NCI-H524 (cell line): ENCODE measurements around the gene INTS15.
"Not testable (repeated sequence)": the region's sequence is repeated elsewhere in the genome, so short reads cannot be mapped to it uniquely, and the experiment has no call there.

ENCODE experiments used
- DNase-seq, 2 experiments: peaks; one replicate each; lab custom pipeline; 2025; lab: John Stamatoyannopoulos, UW

The INTS15 gene

DNA sequence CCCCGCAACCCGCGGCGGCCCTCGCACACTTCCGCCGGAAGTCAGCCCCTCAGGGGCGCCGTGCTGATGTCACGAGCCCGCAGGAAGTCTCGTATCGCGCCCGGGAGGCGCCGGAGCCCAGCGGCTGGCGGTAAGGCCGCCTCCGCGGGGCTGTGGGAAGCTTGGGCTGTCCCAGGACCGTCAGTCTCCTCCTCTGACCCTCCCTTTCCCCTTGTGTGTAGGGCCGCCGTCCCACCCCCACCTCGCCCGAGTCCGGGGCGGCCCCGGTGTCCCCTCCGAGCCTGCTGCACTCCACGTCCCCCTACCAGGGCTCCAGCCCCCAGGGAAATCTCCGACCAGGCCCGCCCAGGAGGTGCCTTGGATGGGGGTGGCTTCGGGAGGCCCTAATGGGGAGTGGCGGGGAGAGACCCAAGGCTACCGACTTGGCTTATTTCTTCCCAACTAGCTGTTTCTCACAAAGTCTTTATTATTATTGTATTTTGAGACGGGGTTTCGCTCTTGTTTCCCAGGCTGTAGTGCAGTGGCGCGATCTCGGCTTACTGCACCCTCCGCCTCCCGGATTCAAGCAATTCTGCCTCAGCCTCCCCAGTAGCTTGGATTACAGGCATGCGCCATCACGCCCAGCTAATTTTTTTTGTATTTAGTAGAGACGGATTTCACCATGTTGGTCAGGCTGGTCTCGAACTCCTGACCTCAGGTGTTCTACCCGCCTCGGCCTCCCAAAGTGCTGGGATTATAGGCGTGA, 12.3 kb upstream of the INTS15 start, which contains the start of gene ZDHHC4:
ZDHHC4 (plus strand) TSS at position 86 of the 745 bp plus-strand sequence. CDS start 3,108 bp downstream, outside the sequence.
- peak; percentile 44 to 85 for DNase-seq

DNA sequence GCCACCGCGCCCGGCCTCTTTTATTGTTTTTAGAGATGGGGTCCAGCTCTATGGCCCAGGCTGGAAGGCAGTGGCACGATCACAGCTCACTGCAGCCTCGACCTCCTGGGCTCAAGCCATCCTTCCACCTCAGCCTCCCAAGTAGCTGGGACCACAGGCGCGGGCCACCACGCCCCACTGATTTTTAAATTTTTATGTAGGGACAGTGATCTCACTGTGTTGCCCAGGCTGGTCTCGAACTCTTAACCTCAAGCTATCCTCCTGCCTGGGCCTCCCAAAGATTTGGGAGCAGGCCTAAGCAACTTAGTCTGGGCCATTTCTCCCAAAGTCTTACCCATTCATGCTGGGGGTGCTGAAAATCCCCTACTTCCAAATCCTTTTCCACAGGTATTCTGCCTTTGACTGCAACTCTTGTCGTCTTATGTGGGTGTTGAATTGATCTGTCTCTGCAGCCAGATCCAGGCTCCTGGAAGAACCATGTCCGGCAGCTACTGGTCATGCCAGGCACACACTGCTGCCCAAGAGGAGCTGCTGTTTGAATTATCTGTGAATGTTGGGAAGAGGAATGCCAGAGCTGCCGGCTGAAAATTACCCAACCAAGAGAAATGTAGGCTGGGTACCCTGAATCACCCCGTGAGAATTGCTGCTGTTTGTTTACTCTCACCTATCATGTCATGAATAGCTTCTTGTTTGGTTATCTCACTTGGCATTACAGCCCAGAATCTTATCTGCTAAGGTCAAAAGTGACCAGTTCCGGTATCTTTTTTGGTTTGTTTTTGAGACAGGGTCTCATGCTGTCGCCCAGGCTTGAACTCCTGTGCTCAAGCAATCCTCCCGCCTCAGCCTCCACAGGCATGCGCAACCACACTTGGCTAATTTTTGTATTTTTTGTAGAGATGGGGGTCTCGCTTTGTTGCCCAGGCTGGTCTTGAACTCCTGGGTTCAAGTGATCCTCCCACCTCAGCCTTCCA, 11.4 kb upstream of the INTS15 start:
- DNase-seq = no peak

DNA sequence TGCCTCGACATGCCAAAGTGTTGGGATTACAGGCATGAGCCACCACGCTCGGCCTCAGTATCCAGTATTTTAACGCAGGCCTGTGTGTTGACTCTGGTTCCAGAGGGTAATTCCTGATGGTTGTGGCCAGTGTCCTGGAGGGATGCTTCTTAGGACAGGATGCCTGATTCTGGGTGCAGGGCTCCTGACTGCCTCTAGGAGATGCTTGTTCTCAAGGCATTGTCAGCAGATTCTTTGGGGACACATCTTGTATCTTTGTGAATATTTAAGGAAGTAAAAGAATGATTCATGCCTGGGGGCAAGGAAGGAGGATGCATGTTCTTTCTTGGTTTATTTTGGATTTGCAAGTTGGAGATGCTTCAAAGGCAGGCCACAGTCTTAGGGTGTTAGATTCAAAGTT, 10.4 kb upstream of the INTS15 start:
- no peak for DNase-seq

DNA sequence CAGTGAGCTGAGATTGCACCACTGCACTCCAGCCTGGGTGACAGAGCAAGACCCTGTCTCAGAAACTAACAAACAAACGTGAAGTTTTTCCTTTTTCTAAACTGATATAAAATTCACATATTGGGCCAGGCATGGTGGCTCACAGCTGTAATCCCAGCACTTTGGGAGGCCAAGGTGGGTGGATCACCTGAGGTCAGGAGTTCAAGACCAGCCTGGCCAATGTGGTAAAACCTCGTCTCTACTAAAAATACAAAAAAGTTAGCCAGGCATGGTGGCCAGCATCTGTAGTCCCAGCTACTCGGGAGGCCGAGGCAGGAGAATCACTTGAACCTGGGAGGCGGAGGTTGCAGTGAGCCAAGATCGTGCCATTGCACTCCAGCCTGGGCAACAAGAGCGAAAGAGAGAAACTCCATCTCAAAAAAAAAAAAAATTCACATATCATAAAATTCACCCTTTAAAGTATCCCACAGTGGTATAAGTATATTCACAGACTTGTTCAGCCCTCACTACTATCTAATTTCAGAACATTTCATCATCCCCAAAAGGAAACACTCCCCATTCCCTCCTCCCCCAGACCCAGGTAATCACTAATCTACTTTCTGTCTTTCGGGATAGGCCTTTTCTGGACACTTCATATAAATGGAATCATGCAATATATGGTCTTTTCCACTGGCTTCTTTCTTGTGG, 3.9 kb upstream of the INTS15 start:
- DNase-seq = not testable (repeated sequence)

DNA sequence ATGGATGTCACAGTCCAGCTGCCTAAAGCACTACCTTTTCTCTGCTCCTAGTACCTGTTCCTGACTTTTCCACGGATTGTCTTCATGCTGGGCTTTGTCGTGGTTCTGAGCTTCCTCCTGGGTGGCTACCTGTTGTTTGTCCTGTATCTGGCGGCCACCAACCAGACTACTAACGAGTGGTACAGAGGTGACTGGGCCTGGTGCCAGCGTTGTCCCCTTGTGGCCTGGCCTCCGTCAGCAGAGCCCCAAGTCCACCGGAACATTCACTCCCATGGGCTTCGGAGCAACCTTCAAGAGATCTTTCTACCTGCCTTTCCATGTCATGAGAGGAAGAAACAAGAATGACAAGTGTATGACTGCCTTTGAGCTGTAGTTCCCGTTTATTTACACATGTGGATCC, 1.3 kb upstream of the INTS15 start:
- DNase-seq = no peak

DNA sequence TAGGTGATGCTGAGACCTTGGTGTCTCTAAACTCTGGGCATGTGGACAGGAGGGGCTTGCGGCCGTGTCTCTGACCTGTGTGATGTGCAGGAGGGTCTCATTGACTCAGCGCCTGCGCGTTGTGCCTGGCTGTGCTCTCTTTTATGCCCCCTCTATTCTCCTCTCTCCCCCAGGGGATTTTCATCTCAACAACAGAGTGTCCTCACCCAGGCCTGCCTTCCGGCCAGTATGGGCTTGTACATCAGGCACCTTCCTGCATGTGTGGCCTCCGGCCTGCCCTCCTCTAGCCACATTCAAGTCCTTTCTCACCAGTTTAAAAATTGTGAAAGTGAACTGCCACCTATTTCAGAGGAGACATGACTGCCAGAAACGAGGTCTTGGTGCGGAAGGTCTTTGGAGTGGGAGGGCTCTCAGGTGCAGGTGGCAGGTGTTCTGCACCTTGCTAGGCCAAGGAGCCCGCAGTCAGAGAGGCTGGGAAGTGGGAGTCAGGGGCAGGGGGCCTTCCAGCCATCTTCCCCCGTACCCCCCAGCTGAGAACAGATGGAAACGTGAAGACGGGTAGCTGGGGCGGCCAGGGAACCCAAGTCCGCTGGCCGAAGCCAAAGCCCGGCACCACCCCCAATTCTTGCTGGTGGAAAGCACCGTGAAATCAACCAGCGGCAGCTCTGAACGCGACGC, 531 bp upstream of the INTS15 start:
- no peak for DNase-seq

DNA sequence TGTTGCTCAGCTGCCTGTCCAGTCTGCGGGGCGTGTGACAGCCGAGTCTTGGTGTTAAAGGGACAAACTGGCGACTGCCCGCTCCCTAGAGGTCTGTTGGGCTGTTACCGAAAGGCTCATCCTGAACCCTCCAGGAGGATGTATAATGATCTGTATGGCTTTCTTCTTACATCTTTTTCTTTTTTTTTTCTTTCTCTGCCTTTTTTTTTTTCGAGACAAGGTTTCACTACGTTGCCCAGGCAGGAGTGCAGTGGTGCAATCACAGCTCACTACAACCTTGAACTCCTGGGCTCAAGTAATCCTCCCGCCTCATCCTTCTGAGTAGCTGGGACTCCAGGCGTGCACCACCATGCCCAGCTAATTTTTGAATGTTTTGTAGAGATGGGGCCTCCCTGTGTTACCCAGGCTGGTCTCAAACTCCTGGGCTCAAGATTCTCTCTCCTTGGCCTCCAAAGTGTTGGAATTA, 857 bp downstream of the INTS15 start:
- DNase-seq = no peak

DNA sequence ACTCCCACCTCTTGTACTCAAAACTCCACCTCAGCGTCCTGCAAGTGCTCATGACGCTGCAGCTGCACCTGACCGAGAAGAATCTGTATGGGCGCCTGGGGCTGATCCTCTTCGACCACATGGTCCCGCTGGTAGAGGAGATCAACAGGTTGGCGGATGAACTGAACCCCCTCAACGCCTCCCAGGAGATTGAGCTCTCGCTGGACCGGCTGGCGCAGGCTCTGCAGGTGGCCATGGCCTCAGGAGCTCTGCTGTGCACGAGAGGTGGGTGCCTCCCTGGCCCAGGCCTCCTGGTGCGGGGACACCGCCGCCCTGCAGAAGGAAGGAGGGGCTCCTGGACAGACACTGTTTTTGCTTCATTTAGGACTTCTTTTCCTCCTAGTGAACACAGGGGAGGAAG, 10.3 kb downstream of the INTS15 start:
- DNase-seq = no peak

DNA sequence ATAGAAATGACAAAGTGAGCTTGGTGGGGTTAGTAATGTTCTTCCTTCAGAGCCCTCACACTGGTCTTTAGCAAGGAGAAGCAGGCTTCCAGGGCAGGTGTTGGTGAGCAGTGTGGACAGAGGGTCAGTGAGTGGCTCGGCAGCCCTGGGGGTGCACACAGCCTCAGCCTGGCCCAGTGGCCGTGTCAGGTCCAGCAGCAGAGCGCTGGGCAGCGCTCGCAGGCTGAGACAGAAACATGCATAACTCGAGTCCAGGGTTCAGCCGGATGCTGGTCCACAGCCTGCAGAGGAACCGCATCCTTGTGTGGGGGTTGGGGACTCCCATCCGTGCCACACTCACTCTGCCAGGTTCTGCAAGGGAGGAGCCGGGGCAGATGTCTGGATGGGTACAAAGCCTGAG, 14.6 kb downstream of the INTS15 start:
- no peak for DNase-seq

DNA sequence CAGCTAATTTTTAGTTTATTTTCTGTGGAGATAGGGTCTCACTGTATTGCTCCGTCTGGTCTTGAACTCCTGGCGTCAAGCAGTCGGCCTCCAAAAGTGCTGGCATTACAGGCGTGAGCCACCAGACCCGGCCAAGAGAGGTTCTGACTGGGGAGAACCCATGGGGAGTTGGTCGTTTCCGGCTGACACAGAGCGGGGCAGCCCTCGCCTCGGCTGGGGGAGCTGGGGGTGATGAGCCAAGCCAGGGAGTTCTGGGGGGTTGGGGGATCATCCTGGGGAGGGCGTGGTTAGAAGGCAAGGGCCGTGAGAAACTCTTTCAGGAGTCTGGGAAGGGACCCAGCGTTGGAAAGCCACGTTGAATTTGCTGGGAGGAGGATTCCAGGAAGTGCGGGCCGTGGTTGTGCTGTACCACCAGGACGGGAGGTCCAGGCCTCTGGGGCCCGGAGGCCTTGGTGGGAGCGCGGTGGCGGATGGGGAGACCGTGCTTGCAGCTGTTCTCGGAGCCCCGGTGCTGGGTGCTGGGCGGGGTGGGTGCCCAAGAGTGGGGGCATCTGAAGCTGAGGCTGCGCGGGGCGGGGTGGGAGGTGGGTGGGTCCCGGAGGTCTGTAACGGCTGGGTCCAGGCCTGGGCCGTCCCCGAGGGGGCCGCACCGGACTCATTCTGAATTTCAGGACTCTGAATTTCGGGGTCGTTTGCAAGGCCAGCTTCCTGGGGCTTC, 17.2 kb downstream of the INTS15 start:
- no peak for DNase-seq

DNA sequence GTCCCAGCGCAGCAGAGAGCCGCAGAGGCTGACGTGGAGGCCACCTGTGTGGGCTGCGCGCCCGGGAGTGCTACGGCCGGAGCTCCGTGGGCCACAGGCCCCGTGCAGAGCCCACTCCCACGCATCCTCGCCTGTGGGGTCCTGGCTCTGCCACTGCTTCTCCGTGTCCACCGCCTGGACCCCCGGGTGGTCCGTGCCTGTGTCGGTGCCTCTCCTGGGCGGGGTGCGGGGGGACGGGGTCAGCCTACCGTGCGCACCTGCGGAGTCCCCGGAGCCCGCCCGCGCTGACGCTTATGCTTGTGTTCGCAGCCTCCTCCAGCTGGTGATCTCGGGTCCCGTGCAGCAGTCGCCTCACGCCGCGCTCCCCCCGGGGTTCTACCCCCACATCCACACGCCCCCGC, 17.8 kb downstream of the INTS15 start:
- DNase-seq = no peak

DNA sequence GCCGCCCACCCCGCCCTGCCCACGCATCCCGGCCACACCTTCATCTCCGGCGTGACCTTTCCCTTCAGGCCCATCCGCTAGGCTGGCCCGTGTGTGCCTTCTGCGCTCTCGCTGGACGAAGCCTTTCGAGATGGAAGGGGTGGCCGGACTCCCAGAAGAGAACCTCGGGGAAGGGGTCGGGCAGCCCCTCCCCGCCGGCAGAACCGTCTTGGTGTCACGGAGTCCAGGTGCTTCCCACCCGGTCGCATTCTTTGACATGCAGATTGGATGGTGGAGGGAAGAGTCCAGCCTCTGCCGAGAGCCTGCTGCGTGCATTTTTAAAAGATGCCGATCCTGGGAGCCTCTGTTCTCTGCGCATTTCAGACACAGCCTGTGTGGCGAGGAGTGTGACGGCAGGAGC, 18.3 kb downstream of the INTS15 start:
- no peak for DNase-seq

DNA sequence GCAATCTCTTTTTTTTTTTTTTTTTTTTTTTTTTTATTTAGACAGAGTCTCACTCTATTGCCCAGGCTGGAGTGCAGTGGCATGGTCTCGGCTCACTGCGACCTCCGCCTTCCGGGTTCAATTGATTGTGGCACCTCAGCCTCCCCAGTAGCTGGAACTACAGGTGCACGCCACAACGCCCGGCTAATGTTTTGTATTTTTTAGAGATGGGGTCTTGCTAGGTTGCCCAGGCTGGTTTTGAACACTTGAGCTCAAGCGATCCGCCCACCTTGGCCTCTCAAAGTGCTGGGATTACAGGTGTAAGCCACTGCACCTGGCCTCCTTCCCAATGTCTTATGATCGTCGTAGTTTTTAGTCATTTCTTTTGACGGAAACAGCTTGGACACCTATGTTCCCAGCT, 19.0 kb downstream of the INTS15 start:
- no peak for DNase-seq

DNA sequence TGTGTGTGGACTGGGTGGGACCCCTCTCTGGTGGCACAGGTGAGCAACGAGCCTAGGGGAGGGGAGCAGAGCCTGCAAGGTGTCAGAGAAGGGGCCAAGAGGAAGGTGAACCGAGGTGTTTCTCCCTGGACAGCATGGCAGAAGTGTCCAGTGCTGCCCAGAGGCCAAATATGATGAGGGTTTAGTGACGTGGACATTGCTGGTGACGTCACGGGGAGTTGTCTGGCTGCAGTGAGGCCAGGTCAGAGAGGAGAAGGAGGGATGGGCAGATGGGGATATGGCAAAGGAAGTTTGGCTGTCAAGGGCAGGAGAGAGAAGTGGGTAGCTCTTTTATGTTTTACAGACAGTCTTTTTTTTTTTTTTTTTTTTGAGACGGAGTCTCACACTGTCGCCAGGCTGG, 23.0 kb downstream of the INTS15 start:
- no peak for DNase-seq

DNA sequence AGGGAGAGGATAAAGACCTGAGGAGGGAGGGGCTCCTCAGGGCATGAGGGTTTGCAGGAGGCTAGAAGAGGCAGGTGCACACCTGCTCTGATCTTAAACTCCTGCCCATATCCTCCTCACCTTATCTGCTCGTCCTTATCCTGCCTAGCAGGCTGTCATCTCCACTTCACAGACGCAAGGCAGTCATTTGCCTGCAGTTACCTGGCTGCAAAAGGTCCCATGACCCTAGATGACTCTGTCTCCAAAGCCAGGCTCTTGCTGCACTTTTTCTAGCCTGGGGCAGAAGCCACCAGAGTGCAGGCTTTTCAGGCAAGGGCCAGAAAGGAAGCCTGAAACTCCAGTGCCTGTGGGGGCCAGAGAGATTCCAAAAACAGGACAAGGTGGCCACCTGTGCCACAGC, 23.9 kb downstream of the INTS15 start:
- no peak for DNase-seq

DNA sequence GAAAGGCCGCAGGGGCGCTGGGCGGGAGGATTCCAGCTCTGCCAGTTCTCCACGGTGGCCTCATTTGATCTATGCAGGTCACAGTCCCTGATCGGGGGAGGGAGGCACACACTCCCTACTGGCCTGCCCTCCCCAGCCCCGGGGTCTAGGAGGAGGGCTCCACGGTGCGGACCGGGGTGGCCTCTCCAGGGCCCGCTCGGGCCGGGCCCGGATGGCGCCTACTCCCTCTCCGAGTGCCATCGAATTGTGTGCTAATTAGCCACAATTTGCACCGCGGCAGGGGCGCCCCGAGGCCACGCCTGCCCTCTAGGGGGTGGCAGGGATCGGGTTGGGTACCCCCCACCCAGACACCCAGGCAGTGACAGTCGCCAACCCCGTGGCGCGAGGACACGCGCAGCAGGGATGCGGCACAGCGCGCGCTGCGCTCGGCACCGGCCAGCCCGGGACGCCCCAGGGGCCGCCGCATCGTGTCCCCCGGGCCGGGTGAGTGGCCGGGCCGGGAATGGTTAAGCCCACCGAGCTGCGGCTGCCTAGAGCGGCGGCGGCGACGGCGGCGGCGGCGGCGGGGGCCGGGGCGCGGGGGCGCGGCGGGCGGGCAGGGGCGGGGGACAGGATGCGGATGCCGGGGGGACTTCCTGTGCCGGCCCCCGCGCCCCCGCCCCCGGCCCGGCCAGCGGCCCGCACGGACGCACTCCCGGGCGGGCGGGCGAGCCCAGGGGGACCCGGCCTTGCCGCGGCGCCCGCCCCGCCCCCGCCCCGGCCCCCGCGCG, 25.3 kb downstream of the INTS15 start, which contains the start of gene ZNF853:
ZNF853 (plus strand) TSS at position 658 of the 770 bp plus-strand sequence. CDS start 565 bp downstream, outside the sequence.
- peak in 1 of 2 experiments; percentile 31 for DNase-seq

DNA sequence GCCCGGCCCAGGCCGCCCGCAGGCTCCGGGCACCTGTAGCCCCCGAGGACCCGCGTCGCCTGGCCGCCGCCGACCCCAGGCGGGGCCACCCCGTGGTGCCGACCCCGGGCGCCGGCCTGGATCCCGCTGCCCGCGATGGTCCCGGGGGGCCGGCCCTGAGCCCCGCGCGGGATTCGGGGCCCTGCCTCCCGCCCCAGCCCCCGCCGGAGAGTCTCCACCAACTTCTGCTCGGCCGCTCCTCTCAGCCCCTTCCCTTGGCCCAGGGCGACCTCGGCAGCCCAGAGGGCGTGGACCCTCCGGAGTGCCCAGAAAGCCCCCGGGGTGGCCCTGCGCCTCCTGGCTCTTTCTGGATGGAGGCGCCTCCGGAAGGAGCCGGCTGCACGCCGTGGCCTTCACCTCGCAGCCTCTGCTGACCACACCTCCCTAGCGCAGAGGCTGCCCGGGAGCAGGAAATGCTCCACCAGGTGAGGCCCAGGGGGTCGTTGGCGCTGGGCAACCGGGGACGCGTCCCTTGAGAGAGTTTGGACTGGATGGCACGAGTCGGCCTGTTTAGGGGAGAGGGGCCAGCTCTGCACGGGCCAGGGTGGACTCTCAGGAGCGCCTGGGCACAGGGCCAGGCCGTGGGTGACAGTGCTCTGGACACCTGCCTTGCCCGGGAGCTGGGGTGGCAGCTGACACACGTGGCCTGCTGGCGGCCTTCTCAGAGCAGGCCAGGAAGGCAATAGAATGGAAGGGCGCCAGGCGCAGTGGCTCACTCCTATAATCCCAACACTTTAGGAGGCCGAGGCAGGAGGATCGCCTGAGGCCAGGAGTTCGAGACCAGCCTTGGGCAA, 26.1 kb downstream of the INTS15 start:
- DNase-seq = peak in 1 of 2 experiments; percentile 10

DNA sequence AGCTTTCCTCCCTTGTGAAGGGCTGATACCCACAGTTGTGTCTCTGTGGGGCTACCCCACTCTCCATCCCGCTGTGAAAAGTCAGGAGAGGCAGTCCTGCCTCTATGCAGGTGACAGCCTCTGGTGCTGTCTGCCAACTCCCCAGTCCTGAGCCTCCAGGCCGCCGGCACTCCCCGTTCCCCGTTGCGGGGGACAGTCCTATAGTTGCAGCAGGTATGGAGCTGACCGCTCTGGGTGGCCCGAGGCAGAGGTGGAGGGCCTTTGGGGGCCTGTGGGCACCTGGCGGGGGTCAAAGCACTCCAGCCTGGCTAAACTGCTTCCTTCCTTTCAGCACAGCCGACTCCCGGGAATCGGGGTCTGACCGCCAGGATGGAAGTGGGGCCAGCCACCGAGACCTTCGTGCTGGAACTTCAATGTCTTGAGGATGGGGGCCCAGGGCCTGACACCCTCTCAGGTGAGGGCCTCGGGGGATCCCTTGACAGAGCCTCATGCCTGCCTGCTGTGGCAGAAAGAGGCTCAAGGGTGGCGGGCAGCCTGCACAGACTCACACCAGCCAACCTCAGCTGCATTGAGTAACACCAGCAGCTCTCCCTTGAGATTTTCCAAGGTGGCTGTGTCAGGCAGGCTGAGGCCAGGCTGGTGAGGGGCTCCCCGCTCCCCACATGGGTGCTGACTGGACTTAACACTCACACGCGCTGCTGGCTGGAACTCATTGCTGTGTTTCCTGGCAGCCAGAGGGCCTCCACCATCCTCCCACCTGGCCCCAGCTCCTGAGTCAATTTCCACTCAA, 27.2 kb downstream of the INTS15 start:
- DNase-seq = no peak
